HG03520 (cell line): ENCODE data around the gene CDHR3.
"Not testable (repeated sequence)": the region's sequence is repeated elsewhere in the genome, so short reads cannot be mapped to it uniquely, and the experiment has no call there.

Experiments
- ATAC-seq: cut with Tn5 transposase; IDR thresholded peaks from one replicate; pipeline ENCODE4 v1.9.1; 2021; ENCODE audit warnings: mild to moderate bottlenecking, moderate library complexity; ENCODE audit not compliant: unreplicated experiment

CDHR3 gene

DNA sequence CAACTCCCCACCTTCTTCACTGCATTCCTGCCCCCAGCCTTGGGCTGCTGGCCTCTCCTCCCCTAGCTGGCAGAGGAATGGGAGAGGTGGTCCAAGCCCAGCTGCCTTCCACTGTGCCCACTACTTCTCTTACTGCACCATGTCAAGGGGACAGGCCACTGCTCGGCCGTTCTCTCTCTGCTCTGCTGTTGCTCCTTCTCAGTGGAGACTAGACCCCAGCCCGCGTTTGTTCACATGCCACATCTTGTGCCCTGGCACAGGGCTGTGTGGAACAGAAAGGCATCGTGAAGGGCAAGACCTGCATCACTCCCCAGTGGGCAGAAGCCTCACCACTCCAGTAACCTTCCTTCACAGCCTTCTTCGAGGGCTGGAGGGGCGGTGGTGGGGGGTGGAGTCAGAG, 711 bp upstream of the CDHR3 start:
- no peak for ATAC-seq

GRCh38 chr7:105971845-105972244, 8.8 kb downstream of the CDHR3 start:
- no peak for ATAC-seq

GRCh38 chr7:105972276-105972675, 9.2 kb downstream of the CDHR3 start:
- no peak for ATAC-seq

GRCh38 chr7:105974471-105974870, 11.4 kb downstream of the CDHR3 start:
- ATAC-seq = no peak

- no peak for ATAC-seq
Measured at GRCh38 chr7:105975770-105976417, 12.8 kb downstream of the CDHR3 start.

DNA sequence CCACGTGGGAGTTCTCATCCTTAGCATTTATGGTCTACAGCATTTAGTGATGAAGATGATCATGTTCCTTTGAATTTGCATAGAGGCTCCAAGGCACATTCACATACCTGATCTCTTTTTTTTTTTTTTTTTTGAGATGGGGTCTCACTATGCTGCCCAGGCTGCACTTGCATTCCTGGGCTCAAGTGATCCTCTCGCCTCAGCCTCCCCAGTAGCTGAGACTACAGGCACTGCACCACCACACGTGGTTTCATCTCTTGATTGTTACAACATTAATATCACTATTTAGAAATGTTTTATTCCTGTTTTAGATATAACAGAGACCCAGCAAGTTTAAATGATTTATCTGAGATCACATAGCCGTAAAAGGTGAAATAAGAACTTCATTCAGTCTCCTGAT, 13.8 kb downstream of the CDHR3 start:
- ATAC-seq = no peak

DNA sequence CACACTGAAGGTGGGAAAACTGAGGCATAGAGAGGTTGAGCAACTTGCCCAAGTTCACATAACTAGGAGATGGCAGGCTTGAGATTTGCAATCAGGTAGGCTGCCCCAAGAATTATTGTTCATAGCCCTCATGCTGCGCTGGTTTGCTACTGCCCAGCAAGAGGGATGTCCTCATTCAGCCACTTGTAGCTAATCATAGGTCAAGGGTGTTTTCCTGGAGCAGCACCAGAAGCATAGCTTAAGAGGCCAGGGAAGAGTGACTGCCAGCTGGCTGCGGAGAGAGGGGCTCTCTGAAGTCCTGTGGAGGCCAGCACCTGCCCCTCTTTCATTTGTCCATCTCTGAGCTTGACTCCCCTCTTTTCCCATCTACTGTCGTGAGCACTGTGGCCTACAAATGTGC, 15.0 kb downstream of the CDHR3 start:
- no peak for ATAC-seq

DNA sequence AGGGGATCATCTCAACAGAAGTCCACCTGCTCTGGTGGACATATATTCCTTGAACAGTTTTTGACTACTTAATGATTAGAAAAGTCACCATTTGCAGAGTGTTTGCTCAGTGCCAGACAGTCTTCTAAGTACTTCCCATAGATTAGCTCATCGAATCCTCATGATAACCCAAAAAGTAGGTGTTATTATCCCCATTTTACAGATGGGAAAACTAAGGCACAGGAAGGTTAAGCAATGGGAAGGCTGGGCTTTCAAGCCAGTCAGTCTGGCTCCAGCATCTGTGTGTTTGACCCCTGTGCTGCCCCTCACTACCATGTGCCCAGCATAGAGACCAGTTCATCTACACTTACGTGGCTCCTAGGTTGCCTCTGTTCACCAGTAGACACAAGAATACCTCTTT, 15.9 kb downstream of the CDHR3 start:
- no peak for ATAC-seq

- ATAC-seq = no peak
Measured at GRCh38 chr7:105979405-105979804, 16.3 kb downstream of the CDHR3 start.

GRCh38 chr7:105980645-105981396, 17.8 kb downstream of the CDHR3 start:
- ATAC-seq = no peak

DNA sequence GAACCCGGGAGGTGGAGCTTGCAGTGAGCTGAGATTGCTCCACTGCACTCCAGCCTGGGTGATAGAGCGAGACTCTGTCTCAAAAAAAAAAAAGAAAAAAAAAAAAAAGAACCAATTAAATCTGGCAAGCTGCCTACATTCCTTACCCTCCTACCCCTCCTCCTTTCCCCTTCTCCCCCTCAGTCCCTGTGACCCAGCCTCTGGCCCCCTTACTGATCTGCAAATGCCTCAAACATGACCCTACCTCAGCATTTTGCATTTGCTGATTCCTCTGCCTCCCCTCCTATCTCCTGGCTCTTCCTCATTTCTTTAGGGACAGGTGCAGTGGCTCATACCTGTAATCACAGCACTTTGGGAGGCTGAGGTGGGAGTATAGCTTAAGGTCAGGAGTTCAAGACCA, 19.3 kb downstream of the CDHR3 start:
- ATAC-seq = no peak

- not testable (repeated sequence) for ATAC-seq
Measured at GRCh38 chr7:105984808-105985207, 21.7 kb downstream of the CDHR3 start.

DNA sequence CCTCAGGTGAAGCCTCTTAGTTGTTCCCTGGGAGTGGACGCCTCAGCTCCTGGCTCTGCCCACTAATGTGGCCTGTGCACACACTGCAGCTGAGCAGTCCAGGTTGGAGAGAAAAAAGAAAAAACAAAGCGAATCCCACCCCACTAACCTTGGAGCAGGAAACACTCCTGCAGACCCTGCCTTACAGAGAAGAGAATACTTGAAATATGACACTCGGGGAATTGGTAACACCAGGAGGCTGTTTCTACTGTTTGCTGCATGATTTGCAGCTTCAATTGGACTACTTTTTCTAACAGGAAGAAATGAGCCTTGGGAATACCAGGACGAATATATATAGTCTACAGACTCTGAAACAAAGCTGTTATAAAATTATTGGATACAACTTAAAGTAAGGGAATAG, 22.2 kb downstream of the CDHR3 start:
- no peak for ATAC-seq

DNA sequence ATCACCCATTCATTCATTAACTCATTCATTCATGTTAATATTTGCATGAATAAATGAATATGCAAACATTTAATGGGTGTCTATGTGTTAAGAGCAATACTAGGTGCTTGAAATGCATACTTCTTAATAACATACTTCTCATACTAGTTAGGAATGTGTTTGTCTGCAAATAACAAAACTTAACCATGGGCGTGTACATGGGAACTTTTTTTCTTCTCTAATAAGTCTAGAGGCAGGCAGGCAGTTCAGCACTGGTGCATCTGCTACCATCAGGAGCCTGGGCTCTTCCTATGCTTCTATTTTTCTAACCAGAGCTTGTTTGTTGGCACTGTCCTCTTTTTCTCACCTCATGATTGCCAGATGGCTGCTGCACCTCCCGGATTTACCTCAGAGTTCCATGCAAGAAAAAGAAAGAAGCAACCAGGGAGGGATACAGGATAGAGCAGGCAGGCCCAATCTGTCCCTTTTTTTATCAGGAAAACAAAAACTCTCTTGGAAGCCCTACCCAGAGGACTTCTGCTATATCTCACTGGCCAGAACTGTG, 22.7 kb downstream of the CDHR3 start:
- ATAC-seq = no peak

DNA sequence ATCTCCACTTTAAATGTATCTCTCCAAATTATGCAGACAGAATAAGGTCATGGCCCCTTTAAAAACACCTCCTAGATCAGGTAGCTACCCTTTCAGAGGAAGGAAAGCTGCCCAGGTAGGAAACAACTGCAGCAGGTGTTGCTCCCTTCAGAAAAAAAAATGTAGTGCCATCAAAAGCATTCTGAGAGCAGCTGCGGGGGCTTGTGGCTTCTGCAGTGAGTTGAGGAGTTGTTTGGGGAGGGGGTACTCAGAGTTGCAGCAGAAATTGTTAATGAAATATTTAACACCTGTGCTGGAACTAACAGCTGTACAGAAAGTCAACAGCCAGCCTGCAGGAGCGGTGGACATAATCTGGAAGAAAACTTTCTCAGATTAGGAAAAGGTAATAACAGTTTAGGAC, 24.0 kb downstream of the CDHR3 start:
- ATAC-seq = no peak

DNA sequence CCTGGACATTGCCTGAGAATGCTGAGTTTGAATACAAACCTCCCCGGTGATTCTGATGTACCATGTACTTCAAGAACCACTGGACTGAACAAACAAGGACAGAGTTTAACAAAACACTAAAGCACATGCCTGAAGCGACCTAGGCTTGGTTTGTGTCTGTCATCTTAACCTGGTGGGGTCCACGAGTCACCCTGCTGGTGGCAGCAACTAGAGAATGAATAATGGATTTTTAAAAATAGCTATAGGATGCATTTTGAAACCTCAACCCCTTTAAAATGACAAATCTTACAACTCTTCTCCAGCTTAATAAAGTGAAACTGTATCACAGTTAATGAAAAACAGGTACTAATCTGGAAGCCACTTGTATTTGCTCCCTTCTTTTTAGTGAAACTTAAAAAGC, 25.2 kb downstream of the CDHR3 start:
- ATAC-seq = no peak

GRCh38 chr7:105989191-105989590, 26.1 kb downstream of the CDHR3 start:
- no peak for ATAC-seq

DNA sequence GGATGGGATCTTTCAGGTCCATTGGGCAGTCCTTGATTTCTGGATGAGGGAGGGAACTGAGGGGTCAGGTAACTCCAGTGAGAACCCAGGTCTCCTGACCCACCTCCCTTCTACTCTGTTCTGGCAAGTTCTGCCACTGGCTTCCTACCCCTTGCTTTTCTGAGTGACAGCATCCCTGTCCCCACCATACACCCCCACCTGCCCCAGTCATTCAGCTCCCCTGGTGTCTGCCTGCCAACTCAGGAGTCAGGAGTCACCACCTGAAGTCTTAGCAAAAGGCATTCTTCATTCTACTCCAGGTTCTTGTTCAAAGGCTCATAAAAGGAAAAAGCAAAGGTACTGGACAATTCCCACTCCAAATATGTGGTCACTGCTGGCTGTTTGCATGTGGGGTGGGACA, 26.6 kb downstream of the CDHR3 start:
- ATAC-seq = no peak

DNA sequence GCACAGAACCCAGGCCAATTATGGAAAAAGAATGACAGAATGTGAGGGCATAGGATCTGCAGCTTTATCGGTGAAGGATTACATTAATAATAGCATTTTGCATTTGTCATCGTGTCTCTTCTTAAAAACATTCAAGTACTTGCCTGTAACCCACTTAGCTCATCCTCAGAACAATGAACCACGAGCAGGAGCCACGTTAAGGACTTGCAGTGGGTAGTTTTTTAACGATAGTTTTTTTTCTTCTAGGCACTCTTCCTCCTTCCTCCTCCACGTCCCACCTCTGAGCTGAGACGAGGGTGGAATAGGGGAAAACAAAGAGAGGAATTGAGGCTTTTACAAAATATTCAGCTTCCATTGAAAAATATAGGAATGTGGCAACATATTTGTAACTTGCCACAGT, 27.1 kb downstream of the CDHR3 start:
- no peak for ATAC-seq

DNA sequence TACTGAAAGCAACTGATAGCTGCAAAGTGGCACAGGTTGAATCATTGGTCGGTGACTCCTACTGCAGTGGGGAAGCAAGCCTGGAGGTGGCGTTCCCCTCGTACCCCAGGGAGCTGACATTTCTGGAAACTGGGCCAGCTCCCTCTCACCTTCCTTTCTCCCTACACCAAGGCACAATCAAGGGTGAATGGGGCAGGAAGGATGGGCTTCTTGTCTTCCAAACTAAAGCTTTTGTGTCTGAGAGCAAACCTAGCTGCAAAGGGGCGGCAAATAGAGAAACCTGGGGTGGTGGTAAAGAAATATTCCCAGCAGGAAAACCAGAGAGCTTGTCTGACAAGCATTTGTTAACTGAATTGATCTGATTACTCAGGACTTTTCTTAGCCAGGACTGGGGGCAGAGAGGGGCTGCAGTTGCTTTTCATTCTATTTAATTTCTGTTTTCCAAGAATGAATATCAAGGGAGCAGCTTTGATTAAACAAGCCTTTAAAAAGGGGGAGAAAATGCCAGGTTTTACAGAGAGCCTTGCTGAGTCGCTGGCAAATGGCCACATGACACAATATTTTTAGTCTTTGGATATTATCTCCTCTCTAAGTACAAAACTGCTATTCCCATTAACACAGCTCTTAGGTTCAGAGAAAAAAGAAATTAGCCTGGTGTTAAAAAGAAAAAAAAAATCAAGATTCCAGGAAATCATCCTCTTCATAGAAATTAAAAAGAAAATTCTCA, 27.8 kb downstream of the CDHR3 start:
- ATAC-seq = no peak

GRCh38 chr7:105992905-105993304, 29.8 kb downstream of the CDHR3 start:
- ATAC-seq = no peak
